ENCODE results near the gene CADM2. TPM values are rescaled to one million over a fixed set of nuclear protein-coding genes. Genes with fewer than 3 reads are reported as not detected.
A peak's percentile ranks its signal among the peaks of the same experiment; 100 is the strongest.
"Not testable (repeated sequence)": the region's sequence is repeated elsewhere in the genome, so short reads cannot be mapped to it uniquely, and the experiment has no call there.

CADM2 gene
- total RNA-seq, 1 experiment from 2014 or later: 0.47 TPM

GRCh38 chr3:85977615-85978338, 1019.0 kb downstream of the CADM2 start:
- ATAC-seq: no peak
- Histone ChIP-seq H3K4me1 (ENCODE audit: insufficient read depth, low read length) (no peaks in the 10 kb centered on the region), H3K9me3 (ENCODE audit: low read length) (no peaks in the 10 kb centered on the region), H3K27me3 (ENCODE audit: low read length) (peaks cover 11% of the 10 kb centered on the region; the same call in 1 of the 2 replicates), H3K27ac (ENCODE audit: low read length) (no peak overlapping the region), H3K4me2 (ENCODE audit: low read length) (no peak overlapping the region), H3K4me3 (ENCODE audit: low read length) (no peak overlapping the region), H3K9me2 (replicated peaks; ENCODE audit: low read length) (no peaks in the 10 kb centered on the region), H4K20me1 (ENCODE audit: low read length) (no peaks in the 10 kb centered on the region), H3K36me3 (ENCODE audit: low read depth, low read length) (no peaks in the 10 kb centered on the region), H3K79me2 (ENCODE audit: low read length) (no peaks in the 10 kb centered on the region), H3F3A (ENCODE audit: low read length, unreplicated experiment) (no peaks in the 10 kb centered on the region), H3K9ac (ENCODE audit: low read length) (no peak overlapping the region), H2AFZ (ENCODE audit: low read length) (0 out of 2 replicates have a peak overlapping the region, but pooled peaks have one; percentile 18)
- no peak for DNase-seq
- no TSS peak for BruUV-seq (replicated peaks)
- TF ChIP-seq EZH2phosphoT487 (IDR thresholded peaks at IDR 0.05; ENCODE audit: borderline replicate concordance, low read length) (no peak), EZH2 (IDR thresholded peaks at IDR 0.05; ENCODE audit: low read length, unreplicated experiment) (no peak)
- TF ChIP-seq, protein P1, sequence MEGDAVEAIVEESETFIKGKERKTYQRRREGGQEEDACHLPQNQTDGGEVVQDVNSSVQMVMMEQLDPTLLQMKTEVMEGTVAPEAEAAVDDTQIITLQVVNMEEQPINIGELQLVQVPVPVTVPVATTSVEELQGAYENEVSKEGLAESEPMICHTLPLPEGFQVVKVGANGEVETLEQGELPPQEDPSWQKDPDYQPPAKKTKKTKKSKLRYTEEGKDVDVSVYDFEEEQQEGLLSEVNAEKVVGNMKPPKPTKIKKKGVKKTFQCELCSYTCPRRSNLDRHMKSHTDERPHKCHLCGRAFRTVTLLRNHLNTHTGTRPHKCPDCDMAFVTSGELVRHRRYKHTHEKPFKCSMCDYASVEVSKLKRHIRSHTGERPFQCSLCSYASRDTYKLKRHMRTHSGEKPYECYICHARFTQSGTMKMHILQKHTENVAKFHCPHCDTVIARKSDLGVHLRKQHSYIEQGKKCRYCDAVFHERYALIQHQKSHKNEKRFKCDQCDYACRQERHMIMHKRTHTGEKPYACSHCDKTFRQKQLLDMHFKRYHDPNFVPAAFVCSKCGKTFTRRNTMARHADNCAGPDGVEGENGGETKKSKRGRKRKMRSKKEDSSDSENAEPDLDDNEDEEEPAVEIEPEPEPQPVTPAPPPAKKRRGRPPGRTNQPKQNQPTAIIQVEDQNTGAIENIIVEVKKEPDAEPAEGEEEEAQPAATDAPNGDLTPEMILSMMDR (conservative IDR thresholded peaks at IDR 0.05; ENCODE audit: low read depth, low read length): no peak
- ChIA-PET POLR2A (ENCODE audit: unreplicated experiment) (no interaction called here), CTCF (no interaction called here)
- intact Hi-C loops (cut with micrococcal nuclease): no loop called here

DNA sequence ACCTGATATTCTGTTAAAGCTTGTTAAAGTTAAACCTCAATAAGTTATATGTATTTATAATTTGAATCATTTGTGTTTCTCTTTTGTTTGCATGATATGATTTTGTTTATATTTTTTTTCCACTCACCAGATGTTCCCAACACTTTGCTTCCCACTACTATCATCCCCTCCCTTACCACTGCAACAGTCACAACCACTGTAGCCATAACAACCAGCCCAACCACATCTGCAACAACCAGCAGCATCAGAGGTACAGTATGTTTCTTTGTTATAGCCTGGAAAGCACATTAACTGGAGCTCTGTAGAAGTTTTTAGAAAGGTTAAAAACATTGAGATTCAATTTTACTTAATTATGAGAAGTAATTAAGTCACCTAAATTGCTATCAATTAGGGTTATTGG, 1020.2 kb downstream of the CADM2 start:
- DNase-seq (no peak), ATAC-seq (no peak)
- TF ChIP-seq EZH2phosphoT487 (IDR thresholded peaks at IDR 0.05; ENCODE audit: borderline replicate concordance, low read length): no peak
- no peak for TF ChIP-seq EZH2 (IDR thresholded peaks at IDR 0.05; ENCODE audit: low read length, unreplicated experiment)
- TF ChIP-seq, protein P1 (conservative IDR thresholded peaks at IDR 0.05; ENCODE audit: low read depth, low read length): no peak
- H3K79me2 ChIP-seq (ENCODE audit: low read length): no peaks in the 10 kb centered on the region
- no peaks in the 10 kb centered on the region for H3K36me3 ChIP-seq (ENCODE audit: low read depth, low read length)
- no peak overlapping the region for H3K9ac ChIP-seq (ENCODE audit: low read length)
- H3K4me3 ChIP-seq (ENCODE audit: low read length): no peak overlapping the region
- no peak overlapping the region for H2AFZ ChIP-seq (ENCODE audit: low read length)
- no peaks in the 10 kb centered on the region for H4K20me1 ChIP-seq (ENCODE audit: low read length)
- intact Hi-C loops (cut with micrococcal nuclease): no loop called here
- no TSS peak for BruUV-seq (replicated peaks)
- H3K9me3 ChIP-seq (ENCODE audit: low read length): no peaks in the 10 kb centered on the region
- H3F3A ChIP-seq (ENCODE audit: low read length, unreplicated experiment): no peaks in the 10 kb centered on the region
- ChIA-PET POLR2A (ENCODE audit: unreplicated experiment) (no interaction called here), CTCF (no interaction called here)
- H3K4me1 ChIP-seq (ENCODE audit: insufficient read depth, low read length): no peaks in the 10 kb centered on the region
- no peaks in the 10 kb centered on the region for H3K9me2 ChIP-seq (replicated peaks; ENCODE audit: low read length)
- peaks cover 11% of the 10 kb centered on the region; the same call in 1 of the 2 replicates for H3K27me3 ChIP-seq (ENCODE audit: low read length)
- H3K4me2 ChIP-seq (ENCODE audit: low read length): no peak overlapping the region
- H3K27ac ChIP-seq (ENCODE audit: low read length): no peak overlapping the region

DNA sequence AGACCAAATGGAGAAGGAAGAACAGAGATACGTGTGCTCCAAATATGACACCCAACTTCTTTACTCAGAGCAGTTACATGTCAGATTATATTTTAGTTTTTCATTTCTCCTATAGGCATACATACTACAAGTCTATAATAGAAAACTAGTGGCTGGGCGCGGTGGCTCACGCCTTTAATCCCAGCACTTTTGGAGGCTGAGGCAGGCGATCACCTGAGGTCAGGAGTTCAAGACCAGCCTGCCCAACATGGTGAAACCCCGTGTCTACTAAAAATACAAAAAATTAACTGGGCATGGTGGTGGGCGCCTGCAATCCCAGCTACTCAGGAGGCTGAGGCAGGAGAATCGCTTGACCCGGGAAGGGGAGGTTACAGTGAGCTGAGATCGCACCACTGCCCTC, 1030.8 kb downstream of the CADM2 start:
- ATAC-seq: not testable (repeated sequence)
- intact Hi-C loops (cut with micrococcal nuclease): loop anchor here (5.0 kb wide), 1 partner anchor 162 kb away; no protein-coding TSS in a partner anchor

More for the DNA sequence above, 1030.8 kb downstream of the CADM2 start:
- H4K20me1 ChIP-seq (ENCODE audit: low read length); CTCF ChIA-PET; BruUV-seq (replicated peaks); H3K9me2 ChIP-seq (replicated peaks; ENCODE audit: low read length); H3K4me2 ChIP-seq (ENCODE audit: low read length); H3K36me3 ChIP-seq (ENCODE audit: low read depth, low read length); H3F3A ChIP-seq (ENCODE audit: low read length, unreplicated experiment); POLR2A ChIA-PET (ENCODE audit: unreplicated experiment); H3K27ac ChIP-seq (ENCODE audit: low read length); H3K4me3 ChIP-seq (ENCODE audit: low read length); DNase-seq; H3K9ac ChIP-seq (ENCODE audit: low read length); H3K4me1 ChIP-seq (ENCODE audit: insufficient read depth, low read length); H3K79me2 ChIP-seq (ENCODE audit: low read length); H3K9me3 ChIP-seq (ENCODE audit: low read length); H3K27me3 ChIP-seq (ENCODE audit: low read length); H2AFZ ChIP-seq (ENCODE audit: low read length): not testable (repeated sequence)
